Activated T-cell treated with anti-CD3 and anti-CD28 coated beads, Interleukin-2, amount 50 U/mL, for 48 hours (primary cell): Measurements from ENCODE around the gene HSP90AB1.

ENCODE experiments used
- DNase-seq, 2 experiments: peaks; one replicate each; pipeline ENCODE4 v3.0.0-alpha.2; 2020

HSP90AB1 gene

DNA sequence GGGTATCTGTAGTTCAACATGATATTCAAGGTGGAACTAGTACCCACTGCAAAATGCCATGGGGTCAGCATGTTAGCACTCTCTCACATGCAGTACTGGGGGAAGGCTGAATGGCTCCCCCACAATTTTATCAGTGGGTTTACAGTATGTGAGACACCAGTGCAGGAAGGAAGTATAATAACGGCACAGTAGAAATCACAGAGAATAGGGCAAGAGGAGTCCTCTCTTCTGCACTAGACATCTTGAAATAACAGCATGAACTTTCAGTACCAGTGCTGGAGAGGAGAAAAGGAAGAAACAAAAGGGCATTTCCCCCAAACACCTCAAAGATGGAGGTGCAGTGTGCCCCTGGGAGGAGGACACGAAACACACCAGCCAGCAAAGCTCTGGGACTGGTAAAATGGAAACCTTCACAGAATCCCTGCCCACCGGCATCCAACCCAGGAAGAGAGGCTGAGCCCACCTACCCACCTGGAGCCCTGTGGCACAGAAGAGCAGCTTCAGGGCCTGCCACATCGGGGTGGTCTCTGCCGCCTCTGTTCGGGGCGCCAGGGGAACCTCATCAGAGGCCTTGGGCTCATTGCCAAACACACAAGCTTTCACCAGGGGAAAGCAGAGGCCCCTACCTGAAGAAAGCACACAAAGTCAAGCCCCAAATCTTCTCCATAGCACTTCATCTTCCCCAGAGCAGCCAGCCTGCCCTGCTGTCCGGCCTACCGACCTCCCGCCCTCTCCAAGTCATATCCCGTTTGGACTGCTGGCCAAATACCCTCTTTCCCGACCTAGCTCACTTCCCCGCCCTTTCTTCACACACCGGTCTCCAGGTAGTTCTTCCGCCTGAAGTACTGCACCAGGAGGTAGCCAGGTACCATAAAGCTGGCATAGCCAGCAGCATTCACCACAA, 9.2 kb downstream of the HSP90AB1 start:
- DNase-seq = peak; percentile 59 to 63

GRCh38 chr6:44256775-44257024, 9.8 kb downstream of the HSP90AB1 start:
- no peak for DNase-seq

- peak; percentile 73 to 81 for DNase-seq
These were observed 10.3 kb downstream of the HSP90AB1 start, which contains the start of gene SLC35B2 for GRCh38 chr6:44257025-44257752. Gene SLC35B2 (minus strand): TSS chr6:44257528. CDS start chr6:44257410, 118 bp downstream.

DNA sequence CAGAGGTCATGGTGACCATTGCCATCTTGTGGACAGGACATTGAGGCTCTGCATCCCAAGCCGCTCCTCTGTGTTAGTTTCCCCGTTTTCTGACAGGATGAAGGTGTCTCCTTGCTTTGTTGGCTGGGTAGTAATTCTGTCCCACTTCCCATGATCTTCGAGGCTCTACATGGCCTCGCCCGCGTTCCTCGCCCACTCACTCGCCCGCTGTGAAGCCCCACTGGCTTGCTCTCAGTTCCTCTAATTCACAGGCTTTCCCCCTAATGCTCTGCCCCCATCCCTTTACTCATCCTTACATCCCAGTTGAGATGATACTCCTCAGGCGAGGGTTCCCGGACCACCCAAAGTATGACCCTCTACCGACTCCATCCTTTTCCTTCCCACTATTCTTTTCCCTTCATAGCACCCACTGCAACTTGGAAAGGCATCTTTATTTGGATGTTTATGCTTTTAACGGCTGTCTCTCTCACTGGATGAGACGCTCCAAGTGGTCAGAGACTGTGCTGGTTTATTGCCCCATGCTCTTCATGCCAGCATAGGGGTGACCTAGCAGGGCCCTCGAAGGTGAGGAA, 10.9 kb downstream of the HSP90AB1 start:
- DNase-seq = no peak

DNA sequence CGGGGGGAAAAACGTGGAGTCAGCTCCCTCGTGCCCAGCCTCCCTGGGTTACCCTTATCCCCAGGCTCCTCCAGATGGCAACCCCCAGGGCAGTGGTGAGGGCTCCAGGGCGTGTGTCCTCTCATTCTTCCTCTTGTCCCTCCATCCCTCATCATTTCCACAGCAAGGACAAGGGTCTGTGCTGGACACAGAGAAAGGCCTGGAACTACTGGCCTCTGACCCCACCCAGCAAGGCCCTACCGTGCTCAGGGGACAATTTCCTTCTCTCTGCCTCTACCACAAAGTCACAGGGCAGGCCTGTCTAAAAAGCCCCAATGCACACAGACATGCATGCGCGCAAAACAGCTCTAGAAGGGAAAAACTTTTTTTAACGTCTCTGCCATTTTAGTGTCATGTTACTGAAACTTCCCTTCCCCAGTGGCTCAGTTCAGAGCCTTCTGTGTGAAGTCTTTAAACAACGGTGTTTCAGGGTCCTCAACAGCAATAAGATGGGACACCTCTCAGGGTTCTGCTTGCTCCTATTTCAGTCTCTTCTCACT, 11.5 kb downstream of the HSP90AB1 start:
- no peak for DNase-seq

DNA sequence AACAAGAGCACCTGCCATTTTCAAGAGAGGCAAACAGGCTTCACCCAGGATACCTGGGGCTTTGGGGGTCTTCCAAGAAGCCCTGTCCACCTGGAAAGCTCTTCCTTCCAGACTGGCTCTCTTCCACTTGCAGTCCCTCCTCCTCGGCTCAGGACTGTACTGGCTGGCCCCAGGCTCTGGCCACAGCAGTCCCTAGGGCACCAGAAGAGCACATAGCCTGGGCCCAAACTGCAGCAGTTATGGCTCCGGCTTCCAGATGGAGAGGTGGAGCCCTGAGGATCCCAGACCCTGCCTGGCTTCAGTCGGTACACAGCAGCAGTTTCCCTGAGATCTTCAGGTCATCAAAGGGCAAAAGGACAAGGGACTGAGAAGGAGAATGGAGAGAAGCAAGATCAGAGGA, 12.0 kb downstream of the HSP90AB1 start:
- no peak for DNase-seq

GRCh38 chr6:44260011-44260410, 13.1 kb downstream of the HSP90AB1 start:
- no peak for DNase-seq

DNA sequence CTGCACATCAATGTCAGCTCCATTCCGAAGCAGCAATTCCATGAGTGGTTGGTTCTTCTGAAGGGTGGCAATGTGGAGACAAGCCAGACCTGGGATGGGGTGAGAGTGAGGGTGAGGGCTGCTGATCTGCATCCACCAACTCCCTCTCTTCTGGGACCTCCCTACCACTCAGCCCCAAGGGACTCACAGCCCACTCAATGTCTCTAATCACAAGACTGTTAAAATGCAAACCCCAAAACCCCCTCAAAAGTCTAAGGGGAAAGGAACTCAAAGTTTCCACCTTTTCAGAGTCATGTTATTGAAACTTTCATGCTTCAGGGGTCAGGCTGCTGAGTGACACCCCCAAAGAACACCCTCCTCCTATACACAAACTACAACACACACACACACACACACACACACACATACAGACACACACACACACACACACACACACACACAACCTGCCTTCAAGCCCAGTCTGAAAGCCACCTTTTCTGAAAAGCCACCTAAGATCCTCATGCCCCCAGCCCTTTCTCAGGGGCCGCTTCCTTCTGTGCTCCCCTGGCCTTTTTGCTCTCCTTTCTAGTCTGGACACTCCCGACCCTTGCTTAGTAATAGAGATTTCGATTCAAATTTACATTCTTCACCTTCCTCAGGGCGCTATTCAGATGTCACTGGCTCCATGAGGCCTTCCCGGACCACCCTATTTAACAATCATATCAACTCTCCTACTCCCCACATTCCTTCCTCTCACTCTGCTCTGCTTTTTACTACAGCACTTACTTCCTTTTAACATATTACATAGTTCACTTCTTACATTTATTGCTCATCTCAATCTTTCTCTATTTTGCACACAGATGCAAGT, 13.8 kb downstream of the HSP90AB1 start:
- DNase-seq = no peak

DNA sequence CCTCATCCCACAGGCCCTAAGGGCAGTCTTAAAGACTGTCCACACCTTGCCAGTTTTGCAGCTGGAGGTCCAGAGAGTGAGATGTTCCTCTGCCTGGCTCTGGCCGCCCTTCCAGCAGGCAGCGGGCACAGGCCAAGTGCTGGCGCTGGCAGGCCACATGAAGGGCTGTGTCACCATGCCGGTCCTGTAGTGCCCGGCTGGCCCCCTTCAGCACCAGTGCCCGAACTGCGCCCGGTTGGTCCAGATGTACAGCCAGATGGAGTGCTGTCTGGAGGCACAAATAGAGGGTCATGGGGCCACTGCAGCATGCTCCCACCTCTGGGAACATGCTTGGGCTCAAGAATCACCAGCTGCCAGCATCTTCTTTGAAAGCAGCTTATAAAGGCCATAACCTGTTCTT, 14.7 kb downstream of the HSP90AB1 start:
- no peak for DNase-seq

GRCh38 chr6:44262467-44263353, 15.8 kb downstream of the HSP90AB1 start:
- no peak for DNase-seq

DNA sequence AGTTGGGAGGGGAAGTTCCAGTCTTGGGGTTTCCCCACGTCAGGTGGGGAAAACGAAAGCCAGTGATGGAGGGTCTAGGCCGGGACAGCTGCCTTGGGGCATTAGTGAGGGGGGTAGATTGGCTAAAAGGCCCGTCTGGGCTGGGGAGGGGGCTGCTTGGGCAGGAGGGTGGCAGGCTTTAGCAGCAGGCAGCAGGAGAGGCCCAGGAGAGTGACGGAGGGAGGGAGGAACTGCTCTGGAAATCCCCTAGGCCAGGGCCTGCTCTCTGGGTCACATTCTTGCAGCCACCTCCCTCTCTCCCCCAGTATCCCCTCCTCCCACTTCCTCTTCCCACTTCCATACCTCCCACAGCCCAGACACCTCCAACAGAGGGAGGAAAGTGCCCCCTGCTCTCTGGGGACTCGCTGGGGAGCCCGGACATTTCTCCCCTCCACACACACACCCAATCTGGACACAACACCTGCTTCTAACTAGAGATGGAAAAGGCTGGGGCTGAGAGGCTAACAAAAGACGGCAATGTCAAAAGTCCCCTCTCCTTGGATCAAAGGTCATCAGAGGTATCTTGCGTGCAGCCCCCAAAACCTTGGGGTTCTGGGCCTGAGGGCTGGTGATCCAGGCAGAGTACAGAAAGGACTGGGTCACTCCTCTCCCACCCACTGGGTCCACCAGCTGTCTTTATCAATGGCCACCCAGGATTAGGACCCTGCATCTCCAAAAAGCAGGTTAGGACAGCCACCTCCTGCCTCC, 16.6 kb downstream of the HSP90AB1 start:
- DNase-seq = peak in 1 of 2 experiments; percentile 54

- DNase-seq = peak; percentile 58 to 64
These were observed 17.5 kb downstream of the HSP90AB1 start for GRCh38 chr6:44264154-44265006.

DNA sequence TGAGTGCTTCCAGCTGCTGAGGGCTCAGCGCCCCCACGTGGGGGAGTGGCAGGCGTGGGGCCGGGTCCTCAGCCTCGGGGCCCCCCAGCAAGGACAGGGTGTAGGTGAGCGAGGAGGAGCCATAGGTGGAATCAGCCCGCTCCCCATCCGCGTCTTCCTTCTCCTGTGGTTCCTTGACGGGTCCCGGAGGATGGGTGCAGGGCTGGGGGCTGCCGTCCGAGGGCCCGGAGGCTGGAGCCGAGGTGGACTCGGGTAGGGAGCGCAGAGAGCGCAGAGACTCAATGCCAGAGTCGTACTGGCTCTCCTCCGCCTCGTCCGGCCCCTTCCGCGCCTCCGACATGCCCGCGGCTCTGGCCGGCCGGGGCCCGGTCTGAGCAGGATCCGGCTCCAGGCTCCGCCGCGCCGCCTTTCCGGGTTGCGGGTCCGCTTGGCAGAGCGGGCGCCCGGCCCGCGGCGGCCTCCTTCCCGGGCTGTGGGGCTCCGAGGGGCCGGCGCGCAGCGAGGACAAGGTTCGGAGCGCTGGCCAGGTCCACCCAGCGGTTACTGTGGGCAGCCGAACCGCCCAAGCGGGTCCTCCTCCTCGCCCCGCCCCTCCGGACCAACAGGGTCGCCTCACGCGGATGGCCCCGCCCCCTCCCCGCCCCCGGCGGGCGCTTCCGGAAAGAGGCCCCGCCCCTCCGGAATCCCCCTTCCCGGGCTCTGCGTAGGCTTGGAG, 18.3 kb downstream of the HSP90AB1 start, which contains the start of gene NFKBIE:
Gene NFKBIE (minus strand): TSS at position 545 of the 715 bp plus-strand sequence. CDS start 205 bp downstream, at position 340.
- peak; percentile 98 to 99 for DNase-seq

GRCh38 chr6:44265722-44266233, 18.9 kb downstream of the HSP90AB1 start:
- no peak for DNase-seq

DNA sequence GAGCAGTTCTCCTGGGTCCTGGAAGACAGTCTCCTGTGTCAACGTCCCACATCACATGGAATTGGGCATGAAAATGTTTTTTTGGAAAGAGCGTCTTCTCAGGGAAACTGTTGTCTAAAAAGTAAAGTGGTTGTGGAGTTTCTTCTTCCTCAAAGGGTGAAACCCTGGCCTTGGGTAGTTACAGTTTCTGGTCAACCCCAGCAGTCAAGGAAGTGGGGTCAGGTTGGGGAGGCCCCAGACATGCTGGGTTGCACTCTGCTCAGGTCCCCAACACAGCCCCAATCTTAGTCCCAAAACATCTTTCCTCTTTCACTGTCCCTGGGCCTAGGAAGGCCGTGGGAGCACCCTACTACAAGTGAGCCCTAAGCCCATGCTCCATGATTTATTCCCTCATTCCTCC, 19.4 kb downstream of the HSP90AB1 start:
- DNase-seq = no peak

- DNase-seq = no peak
These were observed 20.4 kb downstream of the HSP90AB1 start for GRCh38 chr6:44267252-44267651.

GRCh38 chr6:44268095-44268628, 21.3 kb downstream of the HSP90AB1 start:
- peak; percentile 74 to 79 for DNase-seq

- no peak for DNase-seq
These were observed 22.4 kb downstream of the HSP90AB1 start for GRCh38 chr6:44269178-44269920.
